Measurements from ENCODE around the gene C11orf68. TPM values are rescaled to one million over a fixed set of nuclear protein-coding genes. Genes with fewer than 3 reads are reported as not detected.

C11orf68 gene
- total and polyA plus RNA-seq, 2 experiments from 2014 or later = 16.8 to 23.2 TPM

DNA sequence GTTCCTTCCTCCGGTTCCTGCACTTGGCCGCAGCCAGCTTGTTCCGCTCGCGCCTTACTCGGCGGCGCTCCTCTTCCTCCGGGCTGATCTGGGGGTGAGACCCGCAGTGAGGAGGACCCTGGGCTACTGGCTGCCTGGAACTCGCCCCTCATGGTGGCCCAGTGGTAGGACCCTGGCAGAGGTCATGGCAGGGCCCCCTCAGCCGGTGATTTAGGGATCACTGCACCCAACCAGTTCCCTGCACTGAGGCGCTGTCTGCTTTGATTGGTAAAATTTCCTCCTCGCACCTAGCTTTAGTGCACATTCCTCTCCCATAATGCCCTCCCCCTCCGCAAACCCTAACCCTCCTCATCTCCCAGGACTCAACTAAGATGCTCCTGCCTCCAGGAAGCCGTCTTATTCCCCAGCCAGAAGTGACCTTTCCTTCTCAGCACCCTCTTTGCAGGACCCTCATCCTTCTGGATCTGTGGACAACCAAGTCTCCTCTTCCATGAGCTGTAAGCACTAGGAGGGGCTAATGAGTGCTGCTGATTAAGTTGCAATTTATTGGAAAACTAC, 24.7 kb downstream of the C11orf68 start:
- Histone ChIP-seq H3K4me3 (no peak overlapping the region), H3K27ac (ENCODE audit: low read depth) (no peak overlapping the region), H3K4me2 (no peak overlapping the region), H3K9me2 (ENCODE audit: insufficient read depth) (no peaks in the 10 kb centered on the region), H3K27me3 (ENCODE audit: insufficient read depth) (peaks cover 36% of the 10 kb centered on the region), H3K79me2 (replicated peaks; ENCODE audit: insufficient read depth) (peaks cover 4% of the 10 kb centered on the region), H2AFZ (no peak overlapping the region), H3F3A (replicated peaks; ENCODE audit: low read depth) (peaks cover 25% of the 10 kb centered on the region), H3K4me1 (ENCODE audit: insufficient read depth) (peaks cover 30% of the 10 kb centered on the region), H3K36me3 (ENCODE audit: insufficient read depth) (no peaks in the 10 kb centered on the region), H4K20me1 (replicated peaks; ENCODE audit: insufficient read depth) (peaks cover 7% of the 10 kb centered on the region)
- no peak for TF ChIP-seq ZNF331 (CRISPR knock-in tag; IDR thresholded peaks at IDR 0.05; ENCODE audit: low read depth)
- TF ChIP-seq, protein P1, sequence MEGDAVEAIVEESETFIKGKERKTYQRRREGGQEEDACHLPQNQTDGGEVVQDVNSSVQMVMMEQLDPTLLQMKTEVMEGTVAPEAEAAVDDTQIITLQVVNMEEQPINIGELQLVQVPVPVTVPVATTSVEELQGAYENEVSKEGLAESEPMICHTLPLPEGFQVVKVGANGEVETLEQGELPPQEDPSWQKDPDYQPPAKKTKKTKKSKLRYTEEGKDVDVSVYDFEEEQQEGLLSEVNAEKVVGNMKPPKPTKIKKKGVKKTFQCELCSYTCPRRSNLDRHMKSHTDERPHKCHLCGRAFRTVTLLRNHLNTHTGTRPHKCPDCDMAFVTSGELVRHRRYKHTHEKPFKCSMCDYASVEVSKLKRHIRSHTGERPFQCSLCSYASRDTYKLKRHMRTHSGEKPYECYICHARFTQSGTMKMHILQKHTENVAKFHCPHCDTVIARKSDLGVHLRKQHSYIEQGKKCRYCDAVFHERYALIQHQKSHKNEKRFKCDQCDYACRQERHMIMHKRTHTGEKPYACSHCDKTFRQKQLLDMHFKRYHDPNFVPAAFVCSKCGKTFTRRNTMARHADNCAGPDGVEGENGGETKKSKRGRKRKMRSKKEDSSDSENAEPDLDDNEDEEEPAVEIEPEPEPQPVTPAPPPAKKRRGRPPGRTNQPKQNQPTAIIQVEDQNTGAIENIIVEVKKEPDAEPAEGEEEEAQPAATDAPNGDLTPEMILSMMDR (conservative IDR thresholded peaks at IDR 0.05; ENCODE audit: low read depth in 2 of 2) = 0 out of 4 replicates have a peak, but pooled peaks of 1 of the 2 experiments have one; percentile 3
- Mint-ChIP-seq H3K4me1 (peaks cover 34% of the 10 kb centered on the region), H3K36me3 (ENCODE audit: low read depth) (peaks cover 9% of the 10 kb centered on the region), H3K4me3 (peak overlapping the region; percentile 38; the same call in 1 of the 3 replicates), H3K9me3 (peaks cover 2% of the 10 kb centered on the region; the same call in 1 of the 3 replicates), H3K27me3 (ENCODE audit: insufficient read depth, low read depth, poor library complexity) (peaks cover 47% of the 10 kb centered on the region), H3K27ac (no peak overlapping the region)
- ATAC-seq = no peak
- DNase-seq (ENCODE audit: low spot score) = no peak

DNA sequence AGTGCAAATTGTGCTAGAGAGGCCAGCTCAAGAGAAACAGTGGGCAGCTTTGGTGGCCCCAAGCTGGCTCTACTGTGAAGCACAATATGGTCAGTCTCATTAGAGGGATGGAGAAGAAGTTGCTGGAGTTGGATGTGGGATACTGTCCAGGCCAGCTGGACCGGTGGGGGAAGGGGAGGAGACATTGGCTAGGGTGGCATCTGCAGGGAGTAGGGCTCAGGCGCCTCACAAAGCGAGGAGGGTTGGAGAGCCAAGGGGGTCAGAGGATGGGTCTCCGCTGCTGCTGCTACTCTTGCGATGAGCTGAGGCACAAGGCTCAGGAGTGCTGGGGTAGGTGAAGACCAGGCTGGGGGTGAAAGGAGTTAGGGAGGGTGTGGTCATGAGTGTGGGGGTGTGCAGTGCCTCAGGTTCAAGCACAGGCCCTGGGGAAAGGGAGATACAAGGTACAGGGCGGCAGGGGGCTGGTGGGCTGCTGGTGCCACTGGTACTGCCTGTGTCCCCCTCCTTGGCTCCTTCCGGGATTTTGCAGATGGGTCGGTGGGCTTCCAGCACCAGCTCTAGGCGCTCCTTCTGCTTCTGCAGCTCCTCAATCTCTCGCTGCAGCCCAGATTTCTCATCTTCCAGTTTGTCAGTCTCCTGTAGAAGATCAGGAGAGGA, 26.1 kb downstream of the C11orf68 start:
- peaks cover 38% of the 10 kb centered on the region for H3K27me3 Mint-ChIP-seq (ENCODE audit: insufficient read depth, low read depth, poor library complexity)
- Histone ChIP-seq H3K79me2 (replicated peaks; ENCODE audit: insufficient read depth) (peaks cover 4% of the 10 kb centered on the region), H4K20me1 (replicated peaks; ENCODE audit: insufficient read depth) (peaks cover 7% of the 10 kb centered on the region), H3K9me2 (ENCODE audit: insufficient read depth) (no peaks in the 10 kb centered on the region), H3K4me2 (peak overlapping the region; percentile 89), H3F3A (replicated peaks; ENCODE audit: low read depth) (peaks cover 26% of the 10 kb centered on the region), H3K36me3 (ENCODE audit: insufficient read depth) (no peaks in the 10 kb centered on the region), H3K27ac (ENCODE audit: low read depth) (no peak overlapping the region), H3K4me1 (ENCODE audit: insufficient read depth) (peaks cover 25% of the 10 kb centered on the region), H3K27me3 (ENCODE audit: insufficient read depth) (peaks cover 25% of the 10 kb centered on the region), H2AFZ (no peak overlapping the region), H3K4me3 (peak overlapping the region; percentile 93; the same call in 1 of the 2 replicates)
- H3K9me3 Mint-ChIP-seq = no peaks in the 10 kb centered on the region
- no peak overlapping the region for H3K27ac Mint-ChIP-seq
- peak overlapping the region; percentile 81 for H3K4me3 Mint-ChIP-seq
- ATAC-seq = no peak
- peaks cover 33% of the 10 kb centered on the region for H3K4me1 Mint-ChIP-seq
- DNase-seq (ENCODE audit: low spot score) = no peak
- H3K36me3 Mint-ChIP-seq (ENCODE audit: low read depth) = peaks cover 9% of the 10 kb centered on the region
- TF ChIP-seq, protein P2, sequence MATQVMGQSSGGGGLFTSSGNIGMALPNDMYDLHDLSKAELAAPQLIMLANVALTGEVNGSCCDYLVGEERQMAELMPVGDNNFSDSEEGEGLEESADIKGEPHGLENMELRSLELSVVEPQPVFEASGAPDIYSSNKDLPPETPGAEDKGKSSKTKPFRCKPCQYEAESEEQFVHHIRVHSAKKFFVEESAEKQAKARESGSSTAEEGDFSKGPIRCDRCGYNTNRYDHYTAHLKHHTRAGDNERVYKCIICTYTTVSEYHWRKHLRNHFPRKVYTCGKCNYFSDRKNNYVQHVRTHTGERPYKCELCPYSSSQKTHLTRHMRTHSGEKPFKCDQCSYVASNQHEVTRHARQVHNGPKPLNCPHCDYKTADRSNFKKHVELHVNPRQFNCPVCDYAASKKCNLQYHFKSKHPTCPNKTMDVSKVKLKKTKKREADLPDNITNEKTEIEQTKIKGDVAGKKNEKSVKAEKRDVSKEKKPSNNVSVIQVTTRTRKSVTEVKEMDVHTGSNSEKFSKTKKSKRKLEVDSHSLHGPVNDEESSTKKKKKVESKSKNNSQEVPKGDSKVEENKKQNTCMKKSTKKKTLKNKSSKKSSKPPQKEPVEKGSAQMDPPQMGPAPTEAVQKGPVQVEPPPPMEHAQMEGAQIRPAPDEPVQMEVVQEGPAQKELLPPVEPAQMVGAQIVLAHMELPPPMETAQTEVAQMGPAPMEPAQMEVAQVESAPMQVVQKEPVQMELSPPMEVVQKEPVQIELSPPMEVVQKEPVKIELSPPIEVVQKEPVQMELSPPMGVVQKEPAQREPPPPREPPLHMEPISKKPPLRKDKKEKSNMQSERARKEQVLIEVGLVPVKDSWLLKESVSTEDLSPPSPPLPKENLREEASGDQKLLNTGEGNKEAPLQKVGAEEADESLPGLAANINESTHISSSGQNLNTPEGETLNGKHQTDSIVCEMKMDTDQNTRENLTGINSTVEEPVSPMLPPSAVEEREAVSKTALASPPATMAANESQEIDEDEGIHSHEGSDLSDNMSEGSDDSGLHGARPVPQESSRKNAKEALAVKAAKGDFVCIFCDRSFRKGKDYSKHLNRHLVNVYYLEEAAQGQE (IDR thresholded peaks at IDR 0.05; ENCODE audit: unreplicated experiment) = no peak
- TF ChIP-seq, protein P3, sequence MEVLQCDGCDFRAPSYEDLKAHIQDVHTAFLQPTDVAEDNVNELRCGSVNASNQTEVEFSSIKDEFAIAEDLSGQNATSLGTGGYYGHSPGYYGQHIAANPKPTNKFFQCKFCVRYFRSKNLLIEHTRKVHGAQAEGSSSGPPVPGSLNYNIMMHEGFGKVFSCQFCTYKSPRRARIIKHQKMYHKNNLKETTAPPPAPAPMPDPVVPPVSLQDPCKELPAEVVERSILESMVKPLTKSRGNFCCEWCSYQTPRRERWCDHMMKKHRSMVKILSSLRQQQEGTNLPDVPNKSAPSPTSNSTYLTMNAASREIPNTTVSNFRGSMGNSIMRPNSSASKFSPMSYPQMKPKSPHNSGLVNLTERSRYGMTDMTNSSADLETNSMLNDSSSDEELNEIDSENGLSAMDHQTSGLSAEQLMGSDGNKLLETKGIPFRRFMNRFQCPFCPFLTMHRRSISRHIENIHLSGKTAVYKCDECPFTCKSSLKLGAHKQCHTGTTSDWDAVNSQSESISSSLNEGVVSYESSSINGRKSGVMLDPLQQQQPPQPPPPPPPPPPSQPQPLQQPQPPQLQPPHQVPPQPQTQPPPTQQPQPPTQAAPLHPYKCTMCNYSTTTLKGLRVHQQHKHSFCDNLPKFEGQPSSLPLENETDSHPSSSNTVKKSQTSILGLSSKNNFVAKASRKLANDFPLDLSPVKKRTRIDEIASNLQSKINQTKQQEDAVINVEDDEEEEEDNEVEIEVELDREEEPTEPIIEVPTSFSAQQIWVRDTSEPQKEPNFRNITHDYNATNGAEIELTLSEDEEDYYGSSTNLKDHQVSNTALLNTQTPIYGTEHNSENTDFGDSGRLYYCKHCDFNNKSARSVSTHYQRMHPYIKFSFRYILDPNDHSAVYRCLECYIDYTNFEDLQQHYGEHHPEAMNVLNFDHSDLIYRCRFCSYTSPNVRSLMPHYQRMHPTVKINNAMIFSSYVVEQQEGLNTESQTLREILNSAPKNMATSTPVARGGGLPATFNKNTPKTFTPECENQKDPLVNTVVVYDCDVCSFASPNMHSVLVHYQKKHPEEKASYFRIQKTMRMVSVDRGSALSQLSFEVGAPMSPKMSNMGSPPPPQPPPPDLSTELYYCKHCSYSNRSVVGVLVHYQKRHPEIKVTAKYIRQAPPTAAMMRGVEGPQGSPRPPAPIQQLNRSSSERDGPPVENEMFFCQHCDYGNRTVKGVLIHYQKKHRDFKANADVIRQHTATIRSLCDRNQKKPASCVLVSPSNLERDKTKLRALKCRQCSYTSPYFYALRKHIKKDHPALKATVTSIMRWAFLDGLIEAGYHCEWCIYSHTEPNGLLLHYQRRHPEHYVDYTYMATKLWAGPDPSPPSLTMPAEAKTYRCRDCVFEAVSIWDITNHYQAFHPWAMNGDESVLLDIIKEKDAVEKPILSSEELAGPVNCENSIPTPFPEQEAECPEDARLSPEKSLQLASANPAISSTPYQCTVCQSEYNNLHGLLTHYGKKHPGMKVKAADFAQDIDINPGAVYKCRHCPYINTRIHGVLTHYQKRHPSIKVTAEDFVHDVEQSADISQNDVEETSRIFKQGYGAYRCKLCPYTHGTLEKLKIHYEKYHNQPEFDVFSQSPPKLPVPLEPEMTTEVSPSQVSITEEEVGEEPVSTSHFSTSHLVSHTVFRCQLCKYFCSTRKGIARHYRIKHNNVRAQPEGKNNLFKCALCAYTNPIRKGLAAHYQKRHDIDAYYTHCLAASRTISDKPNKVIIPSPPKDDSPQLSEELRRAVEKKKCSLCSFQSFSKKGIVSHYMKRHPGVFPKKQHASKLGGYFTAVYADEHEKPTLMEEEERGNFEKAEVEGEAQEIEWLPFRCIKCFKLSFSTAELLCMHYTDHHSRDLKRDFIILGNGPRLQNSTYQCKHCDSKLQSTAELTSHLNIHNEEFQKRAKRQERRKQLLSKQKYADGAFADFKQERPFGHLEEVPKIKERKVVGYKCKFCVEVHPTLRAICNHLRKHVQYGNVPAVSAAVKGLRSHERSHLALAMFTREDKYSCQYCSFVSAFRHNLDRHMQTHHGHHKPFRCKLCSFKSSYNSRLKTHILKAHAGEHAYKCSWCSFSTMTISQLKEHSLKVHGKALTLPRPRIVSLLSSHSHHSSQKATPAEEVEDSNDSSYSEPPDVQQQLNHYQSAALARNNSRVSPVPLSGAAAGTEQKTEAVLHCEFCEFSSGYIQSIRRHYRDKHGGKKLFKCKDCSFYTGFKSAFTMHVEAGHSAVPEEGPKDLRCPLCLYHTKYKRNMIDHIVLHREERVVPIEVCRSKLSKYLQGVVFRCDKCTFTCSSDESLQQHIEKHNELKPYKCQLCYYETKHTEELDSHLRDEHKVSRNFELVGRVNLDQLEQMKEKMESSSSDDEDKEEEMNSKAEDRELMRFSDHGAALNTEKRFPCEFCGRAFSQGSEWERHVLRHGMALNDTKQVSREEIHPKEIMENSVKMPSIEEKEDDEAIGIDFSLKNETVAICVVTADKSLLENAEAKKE (CRISPR knock-in tag; IDR thresholded peaks at IDR 0.05) = no peak
- TF ChIP-seq POLR2AphosphoS5 (IDR thresholded peaks at IDR 0.05; ENCODE audit: low read depth) (no peak), EZH2phosphoT487 (IDR thresholded peaks at IDR 0.05; ENCODE audit: unreplicated experiment) (no peak), STAT1 (IDR thresholded peaks at IDR 0.05; ENCODE audit: unreplicated experiment) (no peak), ZNF114 (CRISPR knock-in tag; IDR thresholded peaks at IDR 0.05) (no peak)
